Upper lobe of right lung (tissue), 1 donor: Measurements from ENCODE around the gene MAP7. TPM values are rescaled to one million over a fixed set of nuclear protein-coding genes. Genes with fewer than 3 reads are reported as not detected.

Source experiments
- ATAC-seq: fragments of 200-7000 bp; cut with Tn5 transposase; one replicate; pipeline ENCODE4 v1.9.1; 2020; ENCODE audit warnings: mild to moderate bottlenecking, moderate library complexity
- DNase-seq: peaks from one replicate; pipeline ENCODE4 v3.0.0-alpha.2; 2020
- H3K27ac ChIP-seq: fragments of 200-600 bp; one replicate; pipeline ENCODE4 v1.8.0; 2022
- H3K27me3 ChIP-seq: fragments of 200-600 bp; one replicate; pipeline ENCODE4 v1.8.0; 2022; ENCODE audit warnings: mild to moderate bottlenecking
- H3K36me3 ChIP-seq: fragments of 200-600 bp; one replicate; pipeline ENCODE4 v1.8.0; 2022
- H3K4me1 ChIP-seq: fragments of 200-600 bp; one replicate; pipeline ENCODE4 v1.8.0; 2022
- H3K4me3 ChIP-seq: fragments of 200-600 bp; one replicate; pipeline ENCODE4 v1.8.0; 2022; ENCODE audit warnings: mild to moderate bottlenecking
- H3K9me3 ChIP-seq: fragments of 200-600 bp; one replicate; pipeline ENCODE4 v1.8.0; 2022
- intact Hi-C: fragments of 100-400 bp; cut with DNase I; formaldehyde crosslinking; loops from one replicate; pipeline ENCODE4 v1.11.0; 2022
- total RNA-seq: library from RNA; stranded (reverse); fragmentation: NEBNext Ultra II Directional; extraction: Animal tissue kit (Norgen Biotek cat#: 25700); gene quantifications from one replicate; pipeline ENCODE4 v1.2.1, GENCODE V29; 2021
- TF ChIP-seq, protein P1 (sequence below): fragments of 200-600 bp; IDR thresholded peaks from one replicate; pipeline ENCODE4 v1.8.0; 2022; ENCODE audit warnings: antibody characterized with exemption
- donor health status: DM: no; HTN: yes; CAD: no; lungs with severe emphysema.

Gene MAP7
- total RNA-seq, 1 donor from 2014 or later: 23.2 TPM

GRCh38 chr6:136334853-136335252, 215.4 kb downstream of the MAP7 start:
- Histone ChIP-seq H3K4me1 (no peaks in the 10 kb centered on the region), H3K36me3 (no peaks in the 10 kb centered on the region), H3K9me3 (no peaks in the 10 kb centered on the region), H3K27me3 (no peaks in the 10 kb centered on the region), H3K4me3 (no peak overlapping the region), H3K27ac (no peak overlapping the region)
- ATAC-seq (no peak), DNase-seq (no peak)
- intact Hi-C loops: no loop called here
- TF ChIP-seq, protein P1, sequence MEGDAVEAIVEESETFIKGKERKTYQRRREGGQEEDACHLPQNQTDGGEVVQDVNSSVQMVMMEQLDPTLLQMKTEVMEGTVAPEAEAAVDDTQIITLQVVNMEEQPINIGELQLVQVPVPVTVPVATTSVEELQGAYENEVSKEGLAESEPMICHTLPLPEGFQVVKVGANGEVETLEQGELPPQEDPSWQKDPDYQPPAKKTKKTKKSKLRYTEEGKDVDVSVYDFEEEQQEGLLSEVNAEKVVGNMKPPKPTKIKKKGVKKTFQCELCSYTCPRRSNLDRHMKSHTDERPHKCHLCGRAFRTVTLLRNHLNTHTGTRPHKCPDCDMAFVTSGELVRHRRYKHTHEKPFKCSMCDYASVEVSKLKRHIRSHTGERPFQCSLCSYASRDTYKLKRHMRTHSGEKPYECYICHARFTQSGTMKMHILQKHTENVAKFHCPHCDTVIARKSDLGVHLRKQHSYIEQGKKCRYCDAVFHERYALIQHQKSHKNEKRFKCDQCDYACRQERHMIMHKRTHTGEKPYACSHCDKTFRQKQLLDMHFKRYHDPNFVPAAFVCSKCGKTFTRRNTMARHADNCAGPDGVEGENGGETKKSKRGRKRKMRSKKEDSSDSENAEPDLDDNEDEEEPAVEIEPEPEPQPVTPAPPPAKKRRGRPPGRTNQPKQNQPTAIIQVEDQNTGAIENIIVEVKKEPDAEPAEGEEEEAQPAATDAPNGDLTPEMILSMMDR: no peak

- H3K36me3 ChIP-seq: no peaks in the 10 kb centered on the region
- TF ChIP-seq, protein P1: no peak
- DNase-seq: no peak
Observed at GRCh38 chr6:136334465-136334846, 215.8 kb downstream of the MAP7 start.

GRCh38 chr6:136333824-136334464, 216.3 kb downstream of the MAP7 start:
- no peak overlapping the region for H3K27ac ChIP-seq
- ATAC-seq (no peak), DNase-seq (no peak)
- no peaks in the 10 kb centered on the region for H3K9me3 ChIP-seq
- no peaks in the 10 kb centered on the region for H3K27me3 ChIP-seq
- TF ChIP-seq, protein P1: no peak
- intact Hi-C loops: no loop called here
- no peak overlapping the region for H3K4me3 ChIP-seq
- H3K36me3 ChIP-seq: no peaks in the 10 kb centered on the region
- H3K4me1 ChIP-seq: no peaks in the 10 kb centered on the region

More at GRCh38 chr6:136334465-136334846, 215.8 kb downstream of the MAP7 start:
- intact Hi-C loops: no loop called here
- no peaks in the 10 kb centered on the region for H3K27me3 ChIP-seq
- no peak overlapping the region for H3K27ac ChIP-seq
- H3K9me3 ChIP-seq: no peaks in the 10 kb centered on the region
- H3K4me3 ChIP-seq: no peak overlapping the region
- no peak for ATAC-seq
- H3K4me1 ChIP-seq: no peaks in the 10 kb centered on the region

DNA sequence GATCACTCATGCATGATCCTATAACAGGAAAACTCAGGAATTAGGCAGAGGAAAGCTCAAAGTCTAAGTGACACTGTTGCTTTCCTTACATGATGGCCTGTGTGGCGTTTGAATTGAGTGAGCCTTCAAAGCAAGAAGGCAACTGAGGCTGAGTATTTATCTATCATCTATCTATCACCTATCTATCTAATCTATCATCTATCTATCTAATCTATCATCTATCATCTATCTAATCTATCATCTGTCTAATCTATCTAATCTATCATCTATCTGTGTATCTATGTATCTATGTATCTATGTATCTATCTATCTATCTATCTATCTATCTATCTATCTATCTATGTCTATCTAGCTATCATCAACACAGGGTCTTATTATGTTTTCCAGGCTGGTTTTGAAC, 218.8 kb downstream of the MAP7 start:
- DNase-seq (no peak), ATAC-seq (no peak)
- H3K4me3 ChIP-seq: no peak overlapping the region
- TF ChIP-seq, protein P1: no peak
- H3K27me3 ChIP-seq: no peaks in the 10 kb centered on the region
- no peaks in the 10 kb centered on the region for H3K36me3 ChIP-seq
- H3K27ac ChIP-seq: no peak overlapping the region
- H3K9me3 ChIP-seq: no peaks in the 10 kb centered on the region
- no peaks in the 10 kb centered on the region for H3K4me1 ChIP-seq
- intact Hi-C loops: no loop called here

DNA sequence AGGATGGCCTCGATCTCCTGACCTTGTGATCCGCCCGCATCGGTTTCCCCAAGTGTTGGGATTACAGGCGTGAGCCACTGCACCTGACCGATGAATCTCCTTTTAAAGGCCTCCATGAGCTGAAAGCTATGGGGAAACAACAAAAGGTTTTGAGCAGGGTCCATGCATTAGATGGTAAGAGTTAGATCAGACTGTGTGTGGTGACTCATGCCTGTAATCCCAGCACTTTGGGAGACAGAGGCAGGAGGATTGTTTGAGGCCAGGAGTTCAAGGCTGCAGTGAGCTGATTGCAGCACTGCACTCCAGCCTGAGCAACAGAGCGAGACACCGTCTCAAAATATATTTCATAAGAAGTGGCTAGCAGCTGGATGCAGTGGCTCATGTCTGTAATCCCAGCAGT, 219.6 kb downstream of the MAP7 start:
- H3K4me1 ChIP-seq: no peaks in the 10 kb centered on the region
- no peaks in the 10 kb centered on the region for H3K9me3 ChIP-seq
- TF ChIP-seq, protein P1: no peak
- DNase-seq (no peak), ATAC-seq (no peak)
- no peak overlapping the region for H3K4me3 ChIP-seq
- H3K27me3 ChIP-seq: no peaks in the 10 kb centered on the region
- no peaks in the 10 kb centered on the region for H3K36me3 ChIP-seq
- no peak overlapping the region for H3K27ac ChIP-seq
- intact Hi-C loops: no loop called here

- TF ChIP-seq, protein P1: no peak
Observed at GRCh38 chr6:136326038-136326553, 224.1 kb downstream of the MAP7 start.

More at GRCh38 chr6:136326038-136326553, 224.1 kb downstream of the MAP7 start:
- Histone ChIP-seq H3K36me3 (no peaks in the 10 kb centered on the region), H3K27ac (no peak overlapping the region), H3K4me1 (no peaks in the 10 kb centered on the region), H3K27me3 (no peaks in the 10 kb centered on the region), H3K9me3 (no peaks in the 10 kb centered on the region), H3K4me3 (no peak overlapping the region)
- DNase-seq (no peak), ATAC-seq (no peak)
- intact Hi-C loops: no loop called here
